Fibroblast of skin of left quadriceps (primary cell): ENCODE results near the gene ARHGAP44.

ENCODE experiments used
- DNase-seq, 2 experiments: peaks; one replicate each; pipeline ENCODE4 v3.0.0-alpha.2; 2013; ENCODE audit warnings: low read depth in 2 of 2

The ARHGAP44 gene

DNA sequence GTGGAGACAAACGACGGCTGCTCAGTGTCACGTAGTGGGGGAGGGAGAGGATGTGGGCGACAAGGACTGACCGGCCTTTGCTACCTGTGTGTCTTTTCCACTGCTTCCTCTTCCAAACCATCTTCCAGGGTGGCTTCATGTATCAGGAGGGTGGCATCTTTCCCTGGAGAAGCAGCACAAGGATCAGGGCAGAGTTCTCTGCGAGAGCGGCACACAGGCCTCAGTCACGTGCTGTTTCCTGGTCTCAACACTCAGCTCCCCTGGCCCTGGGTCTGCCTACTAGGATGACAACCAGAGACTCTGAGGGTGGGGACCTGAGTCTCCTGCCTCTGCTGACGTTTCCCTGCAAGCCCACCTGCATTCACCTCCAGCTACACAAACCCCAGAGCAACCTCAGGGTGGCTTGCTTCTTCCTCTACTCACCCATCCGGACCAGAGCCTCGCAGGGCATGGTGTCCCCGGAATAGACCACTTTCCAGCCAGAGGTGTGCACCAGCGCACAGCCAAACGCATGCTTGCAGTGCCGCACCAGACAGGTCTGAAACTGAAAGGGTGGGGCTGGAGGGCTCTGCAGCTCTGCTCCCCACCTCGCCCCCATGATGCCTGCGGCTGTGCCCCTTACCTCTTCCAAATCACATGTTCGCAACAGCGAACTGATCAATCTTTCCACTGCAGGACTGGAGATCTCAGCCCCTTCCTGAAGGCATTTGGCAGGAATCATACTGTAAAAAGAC, 205.2 kb downstream of the ARHGAP44 start:
- no peak for DNase-seq

DNA sequence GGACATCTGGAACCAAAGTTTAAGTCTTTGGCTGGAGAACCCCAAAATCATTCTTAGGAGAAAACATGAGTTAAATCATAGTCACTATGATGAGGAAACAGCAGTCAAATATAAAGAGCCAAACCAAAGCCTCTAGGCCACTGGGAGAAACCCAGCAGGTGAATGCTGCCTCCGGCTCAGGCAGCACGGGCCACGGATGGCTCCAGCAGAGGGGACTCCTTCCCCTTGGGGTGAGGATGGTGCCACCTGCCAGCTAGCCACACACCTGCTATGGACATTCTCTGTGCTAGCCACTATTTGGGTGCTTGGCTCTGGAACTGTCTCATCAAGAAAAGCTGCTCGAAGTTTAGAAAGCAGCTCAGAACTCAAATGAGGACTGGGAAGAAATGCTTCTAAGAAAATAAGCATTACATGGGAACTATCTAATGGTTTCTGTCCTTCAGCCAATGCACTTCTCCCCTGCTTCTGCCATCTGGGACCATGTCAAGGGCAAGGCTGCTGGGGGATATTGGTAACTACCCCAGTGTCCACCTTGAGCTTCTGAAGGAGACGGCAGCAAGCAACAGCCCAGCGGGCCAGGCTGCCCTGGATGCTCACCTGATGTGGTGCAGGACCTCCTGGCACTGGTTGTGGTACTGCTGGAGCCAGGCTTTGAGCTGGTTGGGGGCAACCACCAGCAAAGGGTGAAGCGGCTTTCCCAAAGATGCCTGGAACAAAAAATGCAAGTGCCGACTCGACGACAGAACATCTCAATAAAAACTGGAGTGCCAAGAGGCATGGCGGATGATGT, 206.0 kb downstream of the ARHGAP44 start:
- DNase-seq, result no peak

DNA sequence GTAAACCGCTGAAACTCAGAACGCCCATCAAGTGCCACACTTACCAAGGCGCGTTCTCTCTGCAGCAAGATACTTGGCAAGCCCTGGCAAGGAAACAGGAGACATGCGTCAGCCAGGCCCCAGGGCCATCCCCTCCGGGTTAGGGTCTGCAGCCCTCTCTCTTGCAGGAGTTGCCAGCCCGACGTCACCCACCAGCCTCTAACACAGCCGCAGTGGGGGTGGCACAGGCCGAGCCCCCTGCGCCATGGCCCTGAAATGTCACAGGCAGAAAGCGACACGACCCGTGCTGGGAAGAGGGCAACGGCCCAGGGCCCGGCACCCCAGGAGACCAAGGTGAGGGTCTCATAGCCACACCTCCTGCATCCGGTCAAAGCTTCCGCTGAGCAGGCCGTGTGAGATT, 206.6 kb downstream of the ARHGAP44 start:
- no peak for DNase-seq

DNA sequence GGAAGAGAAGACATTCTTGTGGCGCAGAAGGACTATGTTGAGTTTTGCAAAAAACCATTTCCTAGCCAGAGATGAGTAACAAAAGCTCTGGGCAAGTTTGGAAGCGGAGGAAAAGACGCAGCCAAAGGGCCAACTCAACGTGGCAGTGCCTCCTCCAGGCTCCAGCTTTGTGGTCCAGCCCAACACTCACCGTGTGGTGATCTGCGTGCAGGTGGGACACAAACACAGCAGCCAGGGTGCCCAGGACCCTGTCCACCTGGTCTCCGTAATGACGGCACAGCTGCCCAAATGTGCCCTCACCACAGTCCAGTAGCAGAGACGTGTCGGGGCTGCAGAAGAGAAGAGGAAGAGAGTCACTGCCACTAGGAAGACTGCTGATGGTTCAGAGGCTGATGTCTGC, 207.1 kb downstream of the ARHGAP44 start:
- DNase-seq, result no peak

DNA sequence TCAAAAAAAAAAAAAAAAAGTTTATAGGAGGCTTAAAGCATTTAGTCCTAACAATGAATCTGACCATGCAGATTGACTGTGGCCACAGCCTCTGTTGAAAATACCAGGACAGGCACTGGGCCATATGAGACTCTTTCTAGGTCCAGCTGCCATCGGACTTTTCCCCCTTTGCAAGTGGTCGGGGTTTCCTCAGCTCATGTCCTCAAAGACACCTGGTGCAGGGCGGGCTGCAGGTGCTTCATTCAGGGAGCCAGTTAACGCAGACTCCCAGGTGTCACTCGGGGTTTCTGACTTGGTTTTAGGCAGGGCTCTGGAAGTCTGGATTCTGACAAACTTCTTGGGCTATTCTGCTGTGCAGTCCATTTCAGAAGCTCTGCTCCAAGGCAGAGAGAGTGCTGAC, 207.6 kb downstream of the ARHGAP44 start:
- no peak for DNase-seq

DNA sequence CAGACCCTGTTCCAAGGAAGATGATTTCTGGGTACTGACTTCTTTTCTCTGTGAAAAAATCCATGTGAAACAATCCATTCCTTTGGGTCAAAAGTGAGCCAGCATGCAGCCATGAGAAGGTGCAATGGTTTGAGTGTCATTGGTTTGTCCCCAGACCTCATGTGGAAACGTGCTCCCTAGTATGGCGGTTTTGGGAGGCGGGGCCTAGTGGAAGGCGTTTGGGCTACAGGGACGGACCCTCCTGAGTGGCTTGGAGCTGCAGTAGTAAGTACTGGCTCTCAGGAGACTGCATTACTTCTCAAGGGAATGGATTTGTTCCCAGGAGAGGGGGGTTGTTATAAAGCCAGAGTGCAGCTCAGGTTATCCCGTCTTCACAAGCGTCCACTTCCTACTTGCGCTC, 209.2 kb downstream of the ARHGAP44 start:
- DNase-seq, result no peak

DNA sequence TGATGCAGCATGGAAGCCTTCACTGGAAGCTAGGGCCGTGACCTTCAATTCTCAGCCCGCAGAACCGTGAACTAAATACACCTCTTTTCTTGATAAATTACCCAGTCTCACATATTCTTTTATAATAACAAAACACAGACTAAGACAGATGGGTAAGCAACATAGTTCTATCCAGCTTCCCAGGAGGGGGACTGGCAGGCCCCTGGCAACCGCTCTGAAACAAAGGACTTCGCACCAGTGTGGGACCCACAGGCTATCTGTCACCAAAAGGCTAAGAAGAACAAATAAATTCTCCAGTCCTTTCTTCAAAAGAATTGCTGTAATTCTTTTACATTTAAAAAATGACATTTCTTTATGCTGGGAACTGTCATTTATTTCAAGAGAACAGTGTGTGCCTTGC, 209.6 kb downstream of the ARHGAP44 start:
- no peak for DNase-seq

DNA sequence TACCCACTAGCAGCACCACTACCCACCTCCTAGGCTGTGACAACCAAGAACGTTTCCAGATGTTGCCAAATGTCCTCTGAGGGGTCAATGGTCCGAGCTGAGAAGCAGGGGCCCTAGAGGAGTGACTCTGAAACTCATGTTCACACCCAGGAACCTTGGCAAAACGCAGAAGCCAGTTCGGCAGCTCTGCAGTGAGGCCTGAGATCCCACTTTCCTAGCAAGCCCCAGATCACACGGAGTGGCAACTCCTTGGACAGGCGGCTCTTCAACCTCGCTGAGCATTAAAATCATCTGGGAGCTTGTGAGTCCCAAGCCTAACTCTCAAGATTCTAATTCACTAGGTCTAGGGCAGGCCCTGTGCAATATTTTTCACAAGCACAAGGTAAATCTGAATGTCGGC, 211.3 kb downstream of the ARHGAP44 start:
- no peak for DNase-seq

DNA sequence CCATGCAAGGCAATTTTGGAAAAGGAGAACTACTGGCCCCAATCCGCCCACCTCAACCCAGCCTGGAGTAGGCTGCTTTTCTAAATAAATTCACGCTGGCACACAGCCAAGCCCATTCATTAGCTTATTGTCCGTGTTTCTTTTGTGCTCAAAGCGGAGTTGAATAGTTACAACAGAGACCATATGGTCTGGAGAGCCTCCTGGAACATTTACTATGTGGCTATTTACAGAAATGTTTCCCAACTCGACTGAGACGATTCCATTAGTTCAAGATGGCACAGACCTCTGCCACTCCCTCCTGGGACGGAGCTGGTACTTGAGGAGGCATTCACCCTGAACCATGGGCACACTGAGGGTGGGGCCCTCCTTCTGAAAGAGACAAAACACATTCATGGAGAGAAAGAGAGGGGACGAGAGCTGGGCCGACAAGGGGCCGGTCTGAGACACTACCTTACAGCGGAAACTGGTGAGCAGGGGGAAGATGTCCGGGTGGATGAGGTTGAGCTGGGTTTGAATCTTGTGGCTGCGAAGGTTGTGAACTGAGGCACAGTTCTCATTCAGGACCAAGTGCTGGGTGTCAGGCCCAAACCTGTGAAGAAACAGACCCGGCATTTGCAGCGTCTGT, 212.8 kb downstream of the ARHGAP44 start:
- DNase-seq, result no peak

DNA sequence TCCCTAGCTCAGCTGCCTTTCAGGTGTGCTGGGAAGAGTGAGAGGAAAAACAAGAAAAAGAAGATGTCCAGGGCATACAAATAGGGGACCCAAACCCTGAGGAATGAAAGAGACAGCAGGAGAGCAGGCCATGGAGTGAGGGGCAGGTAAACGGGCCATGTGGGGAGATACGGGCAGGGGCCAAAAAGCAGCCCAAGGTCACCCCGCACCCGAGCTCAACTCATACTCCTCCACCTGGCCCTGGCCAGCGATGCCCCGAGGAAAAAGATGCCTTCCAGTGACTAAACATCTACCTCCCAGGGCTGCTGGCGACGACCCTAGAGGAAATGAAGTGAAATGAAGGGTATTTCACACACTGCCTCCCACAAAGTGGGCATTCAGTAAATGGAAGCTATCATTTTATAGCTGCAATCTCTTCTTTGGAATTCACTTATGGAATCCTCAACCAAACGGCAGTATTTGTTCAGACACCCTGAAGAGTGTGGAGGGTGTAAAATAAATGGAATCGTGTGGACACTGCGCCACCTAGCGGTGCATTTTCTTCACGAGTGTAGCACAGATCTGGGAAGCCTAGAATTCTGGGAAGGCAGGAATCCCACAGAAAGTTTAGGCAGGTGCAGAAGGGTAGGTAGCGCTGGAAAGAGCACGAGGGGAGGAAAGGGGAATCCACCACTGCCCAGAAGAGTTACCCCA, 213.6 kb downstream of the ARHGAP44 start:
- peak; percentile 48 to 55 for DNase-seq

DNA sequence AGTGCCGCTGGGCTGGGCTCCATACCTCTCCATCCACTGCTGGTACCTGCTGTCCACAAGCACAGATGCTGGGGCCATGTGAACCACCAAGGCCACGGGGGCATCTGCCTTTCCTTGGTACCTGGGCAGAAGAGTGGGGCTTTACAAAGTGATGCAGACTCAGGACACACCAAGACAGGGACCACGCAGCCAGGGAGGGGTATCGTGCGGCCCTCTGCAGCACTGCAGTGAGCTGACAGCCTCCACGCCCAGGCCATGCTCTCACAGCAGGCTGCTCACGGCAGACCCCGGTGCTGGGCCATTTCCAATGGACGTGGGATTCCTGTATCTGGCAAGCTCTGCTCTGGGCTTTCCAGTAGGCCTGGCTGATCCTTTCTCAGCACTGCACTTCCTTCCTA, 214.2 kb downstream of the ARHGAP44 start:
- DNase-seq, result no peak

DNA sequence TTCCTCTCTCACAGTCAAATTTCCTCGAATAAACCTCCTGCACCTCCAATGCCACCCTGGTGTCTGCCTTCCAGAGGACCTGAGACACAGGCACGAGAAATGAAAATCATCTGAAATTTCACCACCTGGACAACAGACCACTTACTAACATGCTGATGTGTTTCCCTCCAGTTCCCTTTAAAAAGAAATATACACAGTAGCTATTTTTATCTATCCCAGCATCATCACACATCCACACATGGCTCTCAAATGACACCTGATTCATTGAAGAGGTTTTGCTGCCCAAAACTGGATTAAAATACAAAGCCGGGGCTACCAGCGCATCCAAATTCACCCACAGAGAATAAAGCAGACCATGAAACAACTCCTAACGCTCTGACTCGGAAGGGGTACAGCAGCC, 214.6 kb downstream of the ARHGAP44 start:
- DNase-seq, result no peak

DNA sequence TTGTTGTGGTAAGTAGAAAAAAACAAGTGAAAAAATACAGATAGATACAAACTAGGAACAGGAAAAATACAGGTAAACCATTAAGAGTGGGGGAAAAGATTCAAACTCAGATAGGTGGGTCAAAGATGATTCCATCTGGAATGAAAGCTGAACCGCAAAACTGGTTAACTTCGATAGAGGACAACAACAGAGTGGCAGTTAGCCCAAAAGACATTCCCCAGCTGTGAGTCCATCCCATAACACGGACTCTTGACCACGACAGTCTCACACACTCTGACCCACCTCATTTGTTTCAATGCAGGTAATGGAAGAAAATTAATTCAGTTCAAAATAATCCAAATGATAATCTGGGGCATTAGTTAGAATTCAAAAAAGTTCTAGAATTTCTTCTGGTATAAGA, 215.0 kb downstream of the ARHGAP44 start:
- no peak for DNase-seq

DNA sequence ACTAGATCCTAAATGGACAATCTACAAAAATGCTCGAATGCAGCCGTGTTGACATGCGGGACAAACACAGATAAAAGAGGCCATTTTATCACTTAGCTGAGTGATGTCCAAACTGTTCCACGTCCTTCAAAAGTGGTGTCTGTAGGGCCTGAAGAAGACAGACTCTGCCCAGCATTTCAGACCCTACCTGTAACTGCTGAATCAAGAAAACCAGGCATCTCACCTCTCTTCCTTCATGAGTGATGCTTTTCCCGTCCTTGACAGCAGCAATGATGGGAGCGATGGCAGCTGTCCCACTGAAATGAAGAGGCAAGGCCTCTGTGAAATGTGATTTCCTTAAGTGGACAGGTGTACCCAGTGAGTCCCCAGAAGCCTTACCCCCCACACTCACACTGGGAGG, 216.2 kb downstream of the ARHGAP44 start:
- DNase-seq, result no peak

DNA sequence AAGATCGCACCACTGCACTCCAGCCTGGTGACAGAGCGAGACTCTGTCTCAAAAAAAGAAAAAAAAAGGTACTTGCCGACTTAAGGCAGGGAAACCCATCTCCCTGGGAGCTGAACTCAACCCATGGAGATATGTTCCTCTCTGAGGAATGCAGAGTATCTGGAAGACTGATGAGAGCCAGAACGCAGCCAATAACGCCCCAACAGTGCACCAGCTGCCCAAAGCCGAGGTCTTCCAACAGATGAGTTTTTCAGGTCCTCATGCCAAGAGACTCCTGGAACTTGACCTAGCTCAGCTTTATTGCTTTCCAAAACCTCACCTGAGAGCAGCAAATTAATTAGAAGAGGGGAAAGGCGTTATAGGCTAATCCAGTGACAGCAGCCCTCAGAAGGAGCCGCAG, 219.2 kb downstream of the ARHGAP44 start:
- no peak for DNase-seq

DNA sequence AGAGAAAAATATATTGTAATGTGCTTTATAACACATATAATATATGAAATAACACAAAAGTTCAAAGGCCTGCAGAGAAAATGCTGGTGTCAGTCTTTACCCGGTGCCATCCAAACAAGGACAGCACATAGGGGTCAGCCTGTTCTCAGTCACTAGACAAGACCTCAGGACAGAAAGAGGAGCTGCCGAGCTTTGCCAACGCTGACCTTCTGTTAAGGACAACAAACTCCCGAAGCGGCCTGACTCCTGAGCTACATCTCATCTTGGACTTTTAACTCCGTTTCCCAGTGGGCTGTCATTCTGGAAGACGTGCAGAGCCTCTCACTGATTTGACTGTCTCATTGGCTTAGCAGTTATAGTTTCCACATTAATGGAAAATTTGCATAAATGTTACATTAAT, 221.7 kb downstream of the ARHGAP44 start:
- DNase-seq, result no peak

DNA sequence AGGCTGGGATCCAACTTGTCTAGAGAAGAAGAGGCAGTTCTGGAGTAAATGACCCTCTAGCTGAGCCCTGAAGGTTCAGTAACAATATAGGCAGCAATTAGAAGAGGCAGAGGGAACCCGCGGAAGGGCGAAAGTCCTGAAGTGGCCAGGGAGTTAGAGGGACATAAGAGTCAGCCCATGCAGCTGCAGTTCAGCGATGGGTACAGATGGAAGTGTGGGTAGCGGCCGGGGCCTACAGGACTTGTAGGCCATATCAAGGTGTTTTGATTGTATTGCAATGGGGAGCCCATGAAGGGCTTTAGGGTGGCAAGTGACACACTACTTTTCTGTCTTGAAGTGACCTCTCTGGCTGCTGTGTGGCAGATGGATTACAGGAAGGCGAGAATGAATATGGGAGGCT, 225.5 kb downstream of the ARHGAP44 start:
- DNase-seq, result no peak

DNA sequence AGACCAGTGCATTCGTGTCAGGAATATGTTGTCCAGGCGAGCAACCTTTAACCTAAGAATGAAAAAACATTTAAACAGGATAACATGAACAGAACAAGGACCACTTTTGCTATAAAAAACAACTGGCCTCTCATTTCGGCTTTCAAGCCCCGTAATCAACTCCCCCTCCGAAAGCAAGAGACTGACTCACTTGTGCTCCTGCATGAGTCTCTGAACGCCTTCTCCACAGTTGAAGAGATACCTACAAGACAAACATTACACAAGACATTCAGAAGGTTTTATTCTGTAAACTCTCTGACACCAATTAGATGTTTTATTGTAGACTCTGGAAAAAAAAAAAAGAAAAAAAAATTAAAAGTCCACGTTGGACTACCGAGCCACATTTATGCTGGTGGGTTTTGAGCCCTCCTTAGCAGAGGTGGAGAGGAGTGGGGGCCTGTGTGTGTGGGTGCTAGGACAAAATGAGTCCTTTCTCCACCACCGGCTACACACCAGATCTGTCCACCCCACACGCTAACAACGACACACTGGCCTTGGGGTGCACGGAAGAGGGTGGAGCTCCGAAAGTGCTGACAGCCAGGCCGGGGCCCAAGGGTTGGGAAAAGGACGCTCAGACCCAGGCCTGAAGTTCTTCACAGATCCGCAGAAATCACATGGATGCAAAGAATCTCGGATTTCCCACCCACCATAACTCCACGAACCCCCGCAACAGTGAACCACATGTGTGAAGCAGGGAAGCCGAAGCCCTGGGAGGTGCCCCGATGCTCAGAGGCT, 227.8 kb downstream of the ARHGAP44 start:
- no peak for DNase-seq

DNA sequence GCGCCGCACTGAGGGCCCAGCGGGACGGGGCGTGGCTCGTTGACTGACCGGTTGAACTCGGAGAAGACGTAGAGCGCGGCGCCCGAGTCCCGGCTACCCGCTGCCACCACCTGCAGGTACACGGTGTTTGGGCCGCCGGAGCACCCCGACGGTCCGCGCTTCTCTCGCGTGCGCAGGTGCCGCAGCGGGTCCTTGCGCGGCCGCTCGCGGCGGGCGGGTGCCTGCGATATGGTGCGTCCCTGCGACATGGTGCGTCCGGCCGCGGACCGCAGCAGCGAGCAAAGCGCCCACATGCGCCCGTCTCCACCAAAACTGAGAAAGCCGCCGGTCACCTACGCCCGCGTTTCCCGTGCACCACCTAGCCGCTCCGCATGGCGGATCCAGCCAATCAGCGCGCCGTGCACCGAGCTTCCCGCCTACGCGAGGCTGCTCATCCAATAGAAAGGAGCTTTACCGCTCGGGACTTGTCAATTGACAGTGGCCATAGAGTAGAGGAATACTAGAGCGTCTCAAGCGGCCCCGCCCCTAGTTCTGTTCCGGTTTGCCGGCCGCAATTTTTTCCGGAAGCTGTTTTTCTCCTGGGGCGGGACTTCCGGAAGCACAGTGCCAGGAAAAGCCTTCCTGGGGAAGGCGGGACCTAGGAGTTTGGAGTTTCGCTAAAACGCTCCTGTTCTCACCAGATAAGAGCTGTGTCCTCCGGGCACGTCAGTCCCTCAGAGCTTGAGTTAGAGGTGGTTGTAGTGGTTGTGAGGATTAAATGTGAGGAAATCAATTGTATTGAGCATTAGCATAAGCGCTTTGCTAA, 228.6 kb downstream of the ARHGAP44 start, which contains the start of gene ELAC2:
TSS of gene ELAC2 (minus strand) at position 373 of the 805 bp plus-strand sequence. CDS start at position 293, 80 bp downstream.
- DNase-seq, result peak; percentile 98

DNA sequence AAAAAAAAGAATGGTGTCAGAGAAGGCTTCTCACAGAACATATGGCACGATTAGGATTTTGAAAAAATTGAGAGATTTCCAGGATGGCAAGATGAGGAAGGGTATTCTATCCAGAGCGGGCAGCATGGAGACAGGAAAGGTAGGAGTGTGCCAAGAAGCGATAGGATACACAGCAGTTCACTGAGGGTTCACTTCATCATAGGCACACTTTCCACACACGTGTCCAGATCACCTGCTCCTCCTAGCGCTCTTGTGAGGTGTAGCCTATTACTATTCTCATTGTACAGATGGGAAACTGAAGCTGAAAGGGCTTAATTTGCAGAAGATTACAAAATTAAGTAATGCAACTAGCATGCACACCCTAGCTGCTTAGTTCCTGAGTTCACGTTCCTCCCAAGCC, 234.7 kb downstream of the ARHGAP44 start:
- DNase-seq, result no peak
